ENCODE results near the gene FPGS. TPM values are rescaled to one million over a fixed set of nuclear protein-coding genes. Genes with fewer than 3 reads are reported as not detected.

Gene FPGS
- polyA plus RNA-seq, 1 of the 3 experiments (the other 2 are of a cell fraction), result 82.7 TPM

DNA sequence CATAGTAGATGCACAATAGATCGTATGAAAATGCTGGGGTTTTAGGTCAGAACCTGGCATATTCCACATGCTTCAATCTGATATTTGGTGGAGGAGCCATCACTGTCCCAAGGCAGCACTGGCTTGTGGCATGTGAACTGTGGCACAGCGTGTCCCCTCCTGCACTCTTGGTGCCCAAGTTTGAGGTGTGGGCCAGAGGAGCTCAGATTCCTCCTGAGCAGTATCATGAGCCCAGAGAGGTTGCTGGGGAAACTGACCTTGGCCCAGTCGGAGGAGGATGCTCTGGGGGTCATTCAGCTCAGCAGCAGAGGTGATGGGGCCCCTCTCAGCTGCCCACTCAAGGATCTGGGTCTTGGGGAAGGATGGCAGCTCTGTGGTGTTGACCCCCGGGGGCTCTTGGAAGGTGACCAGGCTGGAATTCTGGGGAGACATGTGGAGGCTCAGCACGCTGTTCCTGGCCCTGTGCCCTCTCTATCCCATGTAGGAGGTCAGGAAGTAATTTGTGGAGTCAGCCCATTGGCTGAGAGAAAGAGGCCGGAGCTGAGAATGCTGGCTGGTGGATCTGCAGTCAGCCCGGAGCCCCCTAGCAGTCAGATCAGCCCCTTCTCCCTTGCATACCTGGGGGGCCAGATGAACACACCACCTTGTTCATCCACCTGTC is 23.7 kb downstream of the FPGS start (continued):
- TF ChIP-seq, protein P1, sequence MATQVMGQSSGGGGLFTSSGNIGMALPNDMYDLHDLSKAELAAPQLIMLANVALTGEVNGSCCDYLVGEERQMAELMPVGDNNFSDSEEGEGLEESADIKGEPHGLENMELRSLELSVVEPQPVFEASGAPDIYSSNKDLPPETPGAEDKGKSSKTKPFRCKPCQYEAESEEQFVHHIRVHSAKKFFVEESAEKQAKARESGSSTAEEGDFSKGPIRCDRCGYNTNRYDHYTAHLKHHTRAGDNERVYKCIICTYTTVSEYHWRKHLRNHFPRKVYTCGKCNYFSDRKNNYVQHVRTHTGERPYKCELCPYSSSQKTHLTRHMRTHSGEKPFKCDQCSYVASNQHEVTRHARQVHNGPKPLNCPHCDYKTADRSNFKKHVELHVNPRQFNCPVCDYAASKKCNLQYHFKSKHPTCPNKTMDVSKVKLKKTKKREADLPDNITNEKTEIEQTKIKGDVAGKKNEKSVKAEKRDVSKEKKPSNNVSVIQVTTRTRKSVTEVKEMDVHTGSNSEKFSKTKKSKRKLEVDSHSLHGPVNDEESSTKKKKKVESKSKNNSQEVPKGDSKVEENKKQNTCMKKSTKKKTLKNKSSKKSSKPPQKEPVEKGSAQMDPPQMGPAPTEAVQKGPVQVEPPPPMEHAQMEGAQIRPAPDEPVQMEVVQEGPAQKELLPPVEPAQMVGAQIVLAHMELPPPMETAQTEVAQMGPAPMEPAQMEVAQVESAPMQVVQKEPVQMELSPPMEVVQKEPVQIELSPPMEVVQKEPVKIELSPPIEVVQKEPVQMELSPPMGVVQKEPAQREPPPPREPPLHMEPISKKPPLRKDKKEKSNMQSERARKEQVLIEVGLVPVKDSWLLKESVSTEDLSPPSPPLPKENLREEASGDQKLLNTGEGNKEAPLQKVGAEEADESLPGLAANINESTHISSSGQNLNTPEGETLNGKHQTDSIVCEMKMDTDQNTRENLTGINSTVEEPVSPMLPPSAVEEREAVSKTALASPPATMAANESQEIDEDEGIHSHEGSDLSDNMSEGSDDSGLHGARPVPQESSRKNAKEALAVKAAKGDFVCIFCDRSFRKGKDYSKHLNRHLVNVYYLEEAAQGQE (IDR thresholded peaks at IDR 0.05; ENCODE audit: low read depth, low read length), result no peak
- TF ChIP-seq FOSL2 (IDR thresholded peaks at IDR 0.05; ENCODE audit: borderline replicate concordance, low read depth) (no peak), RCOR1 (IDR thresholded peaks at IDR 0.05; ENCODE audit: low read length) (no peak), RAD21 (IDR thresholded peaks at IDR 0.05; ENCODE audit: low read length) (no peak), GABPA (IDR thresholded peaks at IDR 0.05; ENCODE audit: low read depth) (no peak)
- TF ChIP-seq, protein P2, sequence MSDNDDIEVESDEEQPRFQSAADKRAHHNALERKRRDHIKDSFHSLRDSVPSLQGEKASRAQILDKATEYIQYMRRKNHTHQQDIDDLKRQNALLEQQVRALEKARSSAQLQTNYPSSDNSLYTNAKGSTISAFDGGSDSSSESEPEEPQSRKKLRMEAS (IDR thresholded peaks at IDR 0.05; ENCODE audit: low read depth), result no peak
- TF ChIP-seq, protein P3, sequence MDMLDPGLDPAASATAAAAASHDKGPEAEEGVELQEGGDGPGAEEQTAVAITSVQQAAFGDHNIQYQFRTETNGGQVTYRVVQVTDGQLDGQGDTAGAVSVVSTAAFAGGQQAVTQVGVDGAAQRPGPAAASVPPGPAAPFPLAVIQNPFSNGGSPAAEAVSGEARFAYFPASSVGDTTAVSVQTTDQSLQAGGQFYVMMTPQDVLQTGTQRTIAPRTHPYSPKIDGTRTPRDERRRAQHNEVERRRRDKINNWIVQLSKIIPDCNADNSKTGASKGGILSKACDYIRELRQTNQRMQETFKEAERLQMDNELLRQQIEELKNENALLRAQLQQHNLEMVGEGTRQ (IDR thresholded peaks at IDR 0.05; ENCODE audit: borderline replicate concordance, low read depth, low read length), result no peak

DNA sequence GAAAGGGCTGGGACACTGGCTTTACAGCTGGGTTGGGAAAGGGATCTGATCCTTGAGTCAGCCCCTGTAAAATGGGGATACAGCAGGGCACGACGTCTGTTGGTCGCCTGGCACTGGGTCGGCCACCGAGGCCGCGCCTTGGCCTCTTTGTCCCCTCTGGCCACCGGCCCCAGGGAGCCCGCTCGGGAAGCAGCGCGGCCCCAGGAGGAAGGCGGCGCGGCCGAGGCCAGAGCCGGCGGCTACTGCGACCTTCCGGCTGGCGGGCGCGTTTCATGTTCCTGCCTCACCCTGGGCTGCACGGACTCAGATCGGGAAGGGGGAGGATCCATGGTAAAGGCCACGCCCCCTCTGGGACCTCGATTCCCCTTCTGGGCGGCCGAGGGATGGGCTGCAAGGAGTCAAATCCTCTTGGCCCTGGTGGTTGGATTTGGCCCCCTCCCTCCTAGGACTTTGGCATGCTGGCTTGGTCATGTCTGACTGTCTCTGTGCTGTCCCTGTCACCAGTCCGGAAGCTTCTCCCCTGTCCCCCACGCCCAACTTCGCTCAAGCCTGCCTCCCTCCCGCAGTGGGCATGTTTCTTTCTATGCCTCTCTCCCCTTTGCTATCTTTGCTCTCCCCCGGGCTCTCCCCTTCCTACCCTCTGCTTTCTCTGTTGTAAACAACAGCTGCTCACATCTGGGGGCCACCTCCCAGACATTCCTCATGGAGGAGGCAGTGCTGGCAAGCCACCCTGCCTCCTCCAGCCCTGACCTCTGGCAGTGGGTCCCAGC is 25.8 kb downstream of the FPGS start:
- Histone ChIP-seq H3F3A (replicated peaks; ENCODE audit: insufficient read depth) (no peaks in the 10 kb centered on the region), H4K20me1 (ENCODE audit: insufficient read depth) (no peaks in the 10 kb centered on the region), H3K4me3 (ENCODE audit: low read depth in 2 of 2, low read length in 1 of 2) (no peak overlapping the region), H3K9ac (no peak overlapping the region), H2AFZ (ENCODE audit: low read depth) (no peak overlapping the region), H3K4me1 (ENCODE audit: control insufficient read depth in 1 of 2, insufficient read depth in 2 of 2, low read depth in 1 of 2, low read length in 1 of 2) (peaks cover 0 to 4% of the 10 kb centered on the region in 2 experiments; a peak in 1 of 4 replicates), H3K9me3 (no peaks in the 10 kb centered on the region), H3K27me3 (ENCODE audit: insufficient read depth) (no peaks in the 10 kb centered on the region), H3K4me2 (no peak overlapping the region), H3K36me3 (replicated peaks in 1 of 2; ENCODE audit: control insufficient read depth in 1 of 2, insufficient read depth in 2 of 2, low read length in 1 of 2) (peaks cover 3 to 13% of the 10 kb centered on the region in 2 experiments), H3K79me2 (ENCODE audit: insufficient read depth) (no peaks in the 10 kb centered on the region), H3K27ac (ENCODE audit: low read depth in 2 of 2, low read length in 1 of 2) (no peak overlapping the region), H3K9me2 (no peaks in the 10 kb centered on the region)
- ChIA-PET CTCF (interaction anchor here (0.6 to 1.2 kb wide), 3 partner anchors 22 to 93 kb away, joined by 3 to 4 read pairs (median 3); no protein-coding TSS in a partner anchor), POLR2A (no interaction called here)
- no peak for DNase-seq
- 90% methylated on average over 12 of the region's 34 CpGs for WGBS (ENCODE audit: low lambda C conversion rate)
- TF ChIP-seq, protein P4, sequence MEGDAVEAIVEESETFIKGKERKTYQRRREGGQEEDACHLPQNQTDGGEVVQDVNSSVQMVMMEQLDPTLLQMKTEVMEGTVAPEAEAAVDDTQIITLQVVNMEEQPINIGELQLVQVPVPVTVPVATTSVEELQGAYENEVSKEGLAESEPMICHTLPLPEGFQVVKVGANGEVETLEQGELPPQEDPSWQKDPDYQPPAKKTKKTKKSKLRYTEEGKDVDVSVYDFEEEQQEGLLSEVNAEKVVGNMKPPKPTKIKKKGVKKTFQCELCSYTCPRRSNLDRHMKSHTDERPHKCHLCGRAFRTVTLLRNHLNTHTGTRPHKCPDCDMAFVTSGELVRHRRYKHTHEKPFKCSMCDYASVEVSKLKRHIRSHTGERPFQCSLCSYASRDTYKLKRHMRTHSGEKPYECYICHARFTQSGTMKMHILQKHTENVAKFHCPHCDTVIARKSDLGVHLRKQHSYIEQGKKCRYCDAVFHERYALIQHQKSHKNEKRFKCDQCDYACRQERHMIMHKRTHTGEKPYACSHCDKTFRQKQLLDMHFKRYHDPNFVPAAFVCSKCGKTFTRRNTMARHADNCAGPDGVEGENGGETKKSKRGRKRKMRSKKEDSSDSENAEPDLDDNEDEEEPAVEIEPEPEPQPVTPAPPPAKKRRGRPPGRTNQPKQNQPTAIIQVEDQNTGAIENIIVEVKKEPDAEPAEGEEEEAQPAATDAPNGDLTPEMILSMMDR (IDR thresholded peaks at IDR 0.05), result no peak
- TF ChIP-seq, protein P2 (IDR thresholded peaks at IDR 0.05; ENCODE audit: low read depth), result no peak
- TF ChIP-seq, protein P1 (IDR thresholded peaks at IDR 0.05; ENCODE audit: low read depth, low read length), result no peak
- no peak for TF ChIP-seq JUND (IDR thresholded peaks at IDR 0.05)
- TF ChIP-seq MEF2A (IDR thresholded peaks at IDR 0.05; ENCODE audit: borderline replicate concordance, low read depth), result no peak
- no peak for TF ChIP-seq RXRA (IDR thresholded peaks at IDR 0.05; ENCODE audit: borderline replicate concordance, low read depth)
- TF ChIP-seq, protein P5, sequence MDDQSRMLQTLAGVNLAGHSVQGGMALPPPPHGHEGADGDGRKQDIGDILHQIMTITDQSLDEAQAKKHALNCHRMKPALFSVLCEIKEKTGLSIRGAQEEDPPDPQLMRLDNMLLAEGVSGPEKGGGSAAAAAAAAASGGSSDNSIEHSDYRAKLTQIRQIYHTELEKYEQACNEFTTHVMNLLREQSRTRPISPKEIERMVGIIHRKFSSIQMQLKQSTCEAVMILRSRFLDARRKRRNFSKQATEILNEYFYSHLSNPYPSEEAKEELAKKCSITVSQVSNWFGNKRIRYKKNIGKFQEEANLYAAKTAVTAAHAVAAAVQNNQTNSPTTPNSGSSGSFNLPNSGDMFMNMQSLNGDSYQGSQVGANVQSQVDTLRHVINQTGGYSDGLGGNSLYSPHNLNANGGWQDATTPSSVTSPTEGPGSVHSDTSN (IDR thresholded peaks at IDR 0.05), result no peak
- no peak for TF ChIP-seq RAD21 (IDR thresholded peaks at IDR 0.05; ENCODE audit: low read length)
- TF ChIP-seq, protein P6, sequence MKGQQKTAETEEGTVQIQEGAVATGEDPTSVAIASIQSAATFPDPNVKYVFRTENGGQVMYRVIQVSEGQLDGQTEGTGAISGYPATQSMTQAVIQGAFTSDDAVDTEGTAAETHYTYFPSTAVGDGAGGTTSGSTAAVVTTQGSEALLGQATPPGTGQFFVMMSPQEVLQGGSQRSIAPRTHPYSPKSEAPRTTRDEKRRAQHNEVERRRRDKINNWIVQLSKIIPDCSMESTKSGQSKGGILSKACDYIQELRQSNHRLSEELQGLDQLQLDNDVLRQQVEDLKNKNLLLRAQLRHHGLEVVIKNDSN (IDR thresholded peaks at IDR 0.05; ENCODE audit: borderline replicate concordance, low read depth), result no peak
- no peak for TF ChIP-seq NRF1 (IDR thresholded peaks at IDR 0.05; ENCODE audit: low read depth, low read length)
- TF ChIP-seq TAF1 (IDR thresholded peaks at IDR 0.05; ENCODE audit: borderline replicate concordance, low read depth, low read length), result no peak
